GM18909 (cell line): ENCODE results near the gene ADIPOR2.

Experiments
- ATAC-seq: cut with Tn5 transposase; IDR thresholded peaks from one replicate; pipeline ENCODE4 v1.9.1; 2021; ENCODE audit warnings: mild to moderate bottlenecking; ENCODE audit not compliant: unreplicated experiment, poor library complexity

ADIPOR2 gene, protein sequence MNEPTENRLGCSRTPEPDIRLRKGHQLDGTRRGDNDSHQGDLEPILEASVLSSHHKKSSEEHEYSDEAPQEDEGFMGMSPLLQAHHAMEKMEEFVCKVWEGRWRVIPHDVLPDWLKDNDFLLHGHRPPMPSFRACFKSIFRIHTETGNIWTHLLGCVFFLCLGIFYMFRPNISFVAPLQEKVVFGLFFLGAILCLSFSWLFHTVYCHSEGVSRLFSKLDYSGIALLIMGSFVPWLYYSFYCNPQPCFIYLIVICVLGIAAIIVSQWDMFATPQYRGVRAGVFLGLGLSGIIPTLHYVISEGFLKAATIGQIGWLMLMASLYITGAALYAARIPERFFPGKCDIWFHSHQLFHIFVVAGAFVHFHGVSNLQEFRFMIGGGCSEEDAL

DNA sequence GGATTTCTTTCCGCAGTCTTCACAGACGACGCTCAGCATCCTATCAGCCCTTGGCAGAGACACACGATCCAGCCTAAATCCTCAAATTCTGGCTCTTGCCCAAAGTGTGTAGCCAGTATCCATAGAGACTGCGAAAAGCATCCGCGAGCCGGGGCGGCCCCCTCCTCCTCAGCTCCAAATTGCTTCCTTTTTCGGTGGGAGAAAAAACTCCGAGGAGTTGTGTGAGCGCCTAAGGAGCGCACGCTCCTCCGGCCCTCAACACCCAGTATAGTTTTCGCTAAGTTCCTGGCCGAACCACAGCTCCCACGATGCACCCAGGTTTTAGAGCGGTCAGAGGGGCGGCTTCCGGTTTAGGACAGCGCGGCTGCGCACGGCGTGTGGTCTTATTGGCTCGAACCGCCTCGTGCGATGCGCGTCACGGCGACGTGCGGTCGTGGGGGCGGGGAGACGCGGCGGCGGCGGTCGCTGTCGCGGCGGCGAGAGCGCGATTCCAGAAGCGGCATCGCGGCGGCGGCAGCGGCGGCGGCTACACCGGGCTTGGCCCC, at the start of gene ADIPOR2:
Gene ADIPOR2 (plus strand): TSS at position 493 of the 545 bp plus-strand sequence. CDS start 63,274 bp downstream, outside the sequence.
- ATAC-seq = peak; percentile 95

DNA sequence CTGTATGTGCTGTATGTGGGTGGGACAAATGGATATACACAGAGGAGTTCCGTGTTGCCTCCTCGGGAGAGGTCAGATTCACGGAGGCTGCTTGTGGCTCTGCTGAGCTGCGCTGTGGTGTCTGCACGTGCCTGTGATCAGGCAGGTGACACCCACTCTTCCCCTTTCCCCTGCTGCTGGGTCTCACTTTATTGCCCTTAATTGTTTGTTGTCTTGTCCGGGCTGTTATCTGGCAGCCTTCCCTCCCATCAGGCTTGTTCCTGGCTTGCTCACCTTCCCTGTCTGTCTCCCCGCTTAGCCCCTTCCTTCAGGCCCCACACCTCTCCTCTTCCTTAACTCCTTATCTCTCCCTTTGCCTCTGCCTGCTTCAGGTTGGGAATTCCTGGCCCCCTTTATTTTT, 48.4 kb upstream of the ADIPOR2 start:
- ATAC-seq = no peak

DNA sequence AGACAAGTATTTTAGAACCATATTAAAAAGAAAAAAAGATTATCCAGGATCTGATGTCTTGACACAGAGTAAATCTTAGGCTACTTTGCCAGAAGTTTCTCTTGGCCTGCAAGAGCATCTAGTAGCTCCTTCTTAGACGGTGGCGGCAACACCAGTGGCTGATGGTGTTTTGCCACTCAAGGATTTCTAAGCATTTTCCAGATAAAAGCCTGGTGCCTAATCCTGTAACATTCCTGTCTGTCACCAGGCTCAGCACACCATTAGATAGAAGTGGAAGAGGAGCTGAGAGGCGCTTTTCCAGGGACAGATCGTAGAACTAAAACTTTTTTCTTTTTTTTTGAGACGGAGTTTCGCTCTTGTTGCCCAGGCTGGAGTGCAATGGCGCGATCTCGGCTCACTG, 47.8 kb upstream of the ADIPOR2 start:
- no peak for ATAC-seq

DNA sequence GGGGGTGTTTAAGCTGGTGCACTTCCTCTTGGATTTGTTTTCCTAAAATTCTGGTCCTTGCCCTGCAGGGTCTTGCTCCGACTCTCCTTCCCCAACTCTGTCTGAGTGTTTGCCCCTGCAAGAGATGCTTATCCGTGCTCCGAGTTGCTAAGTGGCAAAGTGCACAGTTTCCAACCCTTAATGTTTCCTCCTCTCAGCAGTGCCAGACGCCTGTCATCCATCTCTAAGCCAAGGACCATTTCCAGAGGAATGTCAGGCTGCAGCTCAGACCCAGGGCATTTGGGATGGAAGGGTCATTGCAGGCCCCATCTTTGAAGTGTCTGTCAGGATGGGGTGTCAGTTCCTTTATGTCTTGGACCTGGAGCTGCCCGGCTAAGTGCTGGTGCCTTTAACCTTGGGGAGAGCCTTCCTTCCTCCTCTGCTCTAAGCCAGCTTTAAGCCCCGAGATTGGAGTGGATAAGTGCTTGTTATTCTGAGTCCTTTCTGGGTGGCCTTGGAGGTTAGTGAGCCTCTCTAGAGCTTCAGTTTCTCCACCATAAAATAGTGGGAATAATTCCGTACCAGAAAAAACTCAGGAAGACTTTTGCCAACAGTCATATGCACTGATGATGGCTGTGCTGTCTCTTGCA, 46.9 kb upstream of the ADIPOR2 start:
- no peak for ATAC-seq

DNA sequence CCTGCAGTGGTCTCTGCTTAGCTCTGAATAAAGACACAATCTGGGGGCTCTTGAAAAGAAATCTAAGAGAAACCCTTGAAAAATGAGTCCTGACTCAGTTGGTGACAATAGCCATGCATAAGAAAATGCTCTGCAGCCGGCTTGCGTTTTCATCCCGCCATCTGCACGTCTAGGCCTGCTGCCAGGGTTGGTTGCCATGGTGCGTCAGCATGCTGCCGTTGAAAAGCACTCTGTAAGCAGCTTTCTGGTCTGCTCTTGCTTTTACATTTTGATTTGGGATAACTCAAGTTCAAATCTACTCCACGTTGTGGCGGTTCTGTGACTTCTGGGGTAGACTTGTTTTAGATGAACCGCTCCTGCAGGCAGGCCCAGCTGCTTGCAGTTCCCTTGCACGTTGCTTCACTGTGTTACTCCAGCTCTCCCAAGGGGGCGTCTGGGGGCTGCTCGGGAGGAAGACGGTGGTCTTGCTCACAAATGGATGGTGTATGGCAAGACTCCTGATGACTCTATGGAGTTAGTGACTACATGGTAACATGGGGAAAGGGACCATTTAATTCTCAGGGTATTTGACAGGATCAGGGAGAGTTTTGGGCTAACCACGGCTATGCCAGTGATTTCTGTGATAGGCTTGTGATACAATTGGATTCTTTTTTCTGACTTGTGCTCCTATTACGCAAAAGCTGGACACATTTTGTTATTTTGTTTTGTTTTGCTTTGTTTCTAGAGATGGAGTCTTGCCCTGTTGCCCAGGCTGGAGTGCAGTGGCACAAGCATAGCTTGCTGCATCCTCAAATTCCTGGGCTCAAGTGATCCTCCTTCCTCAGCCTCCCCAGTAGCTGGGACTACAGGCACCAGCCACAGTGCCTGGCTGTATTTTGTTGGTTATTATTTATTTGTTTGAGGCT, 46.1 kb upstream of the ADIPOR2 start:
- ATAC-seq = no peak

DNA sequence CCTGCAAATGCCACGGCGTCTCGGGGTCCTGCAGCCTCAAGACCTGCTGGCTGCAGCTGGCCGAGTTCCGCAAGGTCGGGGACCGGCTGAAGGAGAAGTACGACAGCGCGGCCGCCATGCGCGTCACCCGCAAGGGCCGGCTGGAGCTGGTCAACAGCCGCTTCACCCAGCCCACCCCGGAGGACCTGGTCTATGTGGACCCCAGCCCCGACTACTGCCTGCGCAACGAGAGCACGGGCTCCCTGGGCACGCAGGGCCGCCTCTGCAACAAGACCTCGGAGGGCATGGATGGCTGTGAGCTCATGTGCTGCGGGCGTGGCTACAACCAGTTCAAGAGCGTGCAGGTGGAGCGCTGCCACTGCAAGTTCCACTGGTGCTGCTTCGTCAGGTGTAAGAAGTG, 45.1 kb upstream of the ADIPOR2 start:
- no peak for ATAC-seq

DNA sequence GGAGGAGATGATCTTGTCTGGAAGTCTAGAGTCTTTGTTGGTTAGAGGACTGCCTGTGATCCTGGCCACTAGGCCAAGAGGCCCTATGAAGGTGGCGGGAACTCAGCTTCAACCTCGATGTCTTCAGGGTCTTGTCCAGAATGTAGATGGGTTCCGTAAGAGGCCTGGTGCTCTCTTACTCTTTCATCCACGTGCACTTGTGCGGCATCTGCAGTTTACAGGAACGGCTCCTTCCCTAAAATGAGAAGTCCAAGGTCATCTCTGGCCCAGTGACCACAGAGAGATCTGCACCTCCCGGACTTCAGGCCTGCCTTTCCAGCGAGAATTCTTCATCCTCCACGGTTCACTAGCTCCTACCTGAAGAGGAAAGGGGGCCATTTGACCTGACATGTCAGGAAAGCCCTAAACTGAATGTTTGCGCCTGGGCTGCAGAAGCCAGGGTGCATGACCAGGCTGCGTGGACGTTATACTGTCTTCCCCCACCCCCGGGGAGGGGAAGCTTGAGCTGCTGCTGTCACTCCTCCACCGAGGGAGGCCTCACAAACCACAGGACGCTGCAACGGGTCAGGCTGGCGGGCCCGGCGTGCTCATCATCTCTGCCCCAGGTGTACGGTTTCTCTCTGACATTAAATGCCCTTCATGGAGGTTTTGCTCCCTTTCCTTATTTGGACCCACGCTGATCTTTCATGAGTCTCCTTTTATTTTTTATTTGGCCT, 44.1 kb upstream of the ADIPOR2 start:
- no peak for ATAC-seq

DNA sequence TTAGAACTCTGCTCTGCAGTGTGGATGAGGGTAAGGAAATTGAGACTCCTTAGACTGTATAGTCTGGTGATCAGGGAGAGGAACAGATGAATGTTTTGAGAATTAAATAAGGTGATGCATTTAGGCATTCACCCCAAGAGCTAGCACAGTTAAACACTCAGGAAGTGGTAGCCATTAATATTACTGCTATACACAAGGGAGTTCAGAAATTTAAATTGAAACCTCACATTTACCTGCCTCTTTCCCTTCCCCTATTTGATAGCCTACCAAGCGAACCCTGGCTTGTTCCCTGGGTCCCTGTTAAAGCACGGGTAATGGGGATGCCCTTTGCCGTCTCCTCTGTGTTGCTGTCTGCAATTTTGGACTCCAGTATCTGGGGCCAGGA, 43.6 kb upstream of the ADIPOR2 start:
- no peak for ATAC-seq

DNA sequence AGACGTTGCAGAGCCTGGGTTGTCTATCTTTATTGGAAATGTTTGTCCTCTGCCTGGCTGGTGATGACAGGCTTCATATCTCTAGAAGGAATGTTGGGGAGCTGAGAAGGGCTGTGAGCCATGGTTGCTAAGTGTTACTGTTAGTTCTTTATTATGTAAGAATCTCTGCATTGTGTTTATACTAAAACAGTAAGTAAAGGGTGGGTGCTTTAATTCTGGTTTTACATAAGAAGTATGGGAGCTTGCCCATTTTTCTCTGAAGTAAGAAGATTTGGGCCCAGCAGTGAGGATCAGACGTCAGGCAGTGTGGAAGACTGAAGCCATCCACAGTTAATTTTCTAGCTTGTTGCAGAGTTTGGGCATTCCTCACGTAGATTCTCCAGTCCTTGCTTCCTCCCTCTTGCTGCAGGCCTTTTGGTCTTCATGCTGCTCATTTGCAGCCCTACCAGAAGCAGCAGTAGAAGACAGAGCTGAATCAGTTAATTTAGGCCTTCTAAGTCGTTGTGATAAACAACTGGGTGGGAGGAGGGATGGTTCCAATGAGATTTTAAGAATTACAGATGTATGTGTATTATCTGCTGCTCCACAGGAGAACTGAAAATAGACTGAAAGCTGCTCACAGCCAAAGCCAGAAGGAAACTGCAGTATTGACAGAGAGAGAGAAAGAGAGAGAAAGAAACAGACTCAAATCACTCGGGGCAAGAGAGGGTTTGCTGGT, 40.5 kb upstream of the ADIPOR2 start:
- no peak for ATAC-seq

DNA sequence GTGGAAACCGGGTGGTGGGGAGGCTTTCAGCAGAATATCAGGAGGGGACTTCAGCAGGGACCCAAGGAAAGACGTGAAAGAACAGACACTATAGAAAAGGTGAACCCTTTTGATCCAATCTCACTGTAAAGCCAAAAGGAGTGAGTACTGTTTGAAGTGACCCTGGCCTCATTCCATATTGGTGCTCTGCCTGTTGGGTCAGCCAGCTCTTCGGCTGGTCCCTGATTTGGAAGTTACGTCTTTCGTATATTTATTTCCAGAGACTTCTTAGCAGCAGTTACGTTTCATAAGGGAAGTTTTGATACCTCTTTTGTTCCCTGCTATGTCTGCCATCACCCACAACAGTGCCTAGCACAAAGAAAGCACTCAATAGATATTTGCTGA, 39.9 kb upstream of the ADIPOR2 start:
- ATAC-seq = no peak

DNA sequence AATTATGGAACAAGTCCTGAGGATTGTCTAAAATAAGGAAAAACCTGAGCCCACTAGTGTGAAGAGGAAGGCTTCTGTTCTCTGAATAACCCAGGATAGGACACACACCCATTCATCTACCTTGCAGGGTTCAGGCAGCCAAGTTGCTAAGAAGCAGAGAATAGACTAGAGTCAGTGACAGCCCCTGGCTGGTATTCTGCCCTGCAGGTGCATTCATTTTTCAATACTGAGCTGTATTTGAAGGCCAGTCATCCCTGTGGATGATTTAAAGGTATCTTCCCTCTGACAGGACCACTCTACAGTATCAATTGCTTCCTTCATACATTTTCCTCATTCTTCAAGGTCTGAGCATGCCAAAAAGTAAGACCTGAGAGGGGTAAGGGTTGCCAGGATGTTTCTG, 38.9 kb upstream of the ADIPOR2 start:
- no peak for ATAC-seq

DNA sequence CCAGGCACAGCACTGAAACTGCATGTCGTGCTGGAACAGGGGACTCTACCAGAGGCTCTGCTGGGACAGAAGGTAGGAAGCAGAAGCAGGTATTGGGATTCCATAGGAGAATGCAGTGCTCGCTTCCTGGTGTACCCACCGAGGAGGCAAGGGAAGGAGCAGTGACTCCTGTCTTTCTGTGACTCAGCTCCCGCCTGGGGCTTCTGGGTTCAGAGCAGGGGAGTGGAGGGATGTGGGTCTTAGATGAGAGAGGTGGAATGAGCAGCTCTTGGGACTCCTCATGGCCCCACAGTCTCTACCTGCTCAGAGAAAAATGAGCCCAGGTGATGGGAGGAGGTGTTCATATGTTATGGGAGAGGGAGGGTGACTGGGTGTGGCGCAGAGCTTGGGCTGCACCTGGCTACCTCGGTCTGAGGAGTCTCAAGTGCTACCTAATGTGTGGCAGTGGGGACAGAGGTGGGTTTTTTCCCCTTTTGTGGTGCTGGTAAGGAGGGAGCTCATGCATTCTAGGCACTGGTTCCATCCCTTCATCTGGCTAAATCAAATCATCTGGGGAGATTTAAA, 35.6 kb upstream of the ADIPOR2 start:
- ATAC-seq = no peak

DNA sequence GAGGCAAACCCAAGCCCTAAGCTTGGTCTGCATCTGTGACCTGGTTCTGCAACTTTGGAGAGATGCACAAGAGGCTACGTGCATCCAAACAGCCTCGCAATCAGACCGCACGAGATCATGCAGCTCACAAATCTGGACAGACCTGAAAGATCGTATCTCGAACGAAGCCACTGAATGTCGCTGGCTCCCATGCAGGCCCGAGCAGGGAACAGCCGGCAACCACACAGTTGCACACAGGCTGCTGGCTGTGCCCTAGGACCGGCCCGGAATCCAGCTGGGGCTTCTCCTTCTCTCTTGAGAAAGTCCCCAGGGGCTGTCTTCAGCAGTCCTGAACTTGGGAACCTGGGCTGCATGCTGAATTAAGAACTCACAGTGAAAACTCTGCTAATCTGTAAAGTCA, 34.0 kb upstream of the ADIPOR2 start:
- ATAC-seq = no peak

DNA sequence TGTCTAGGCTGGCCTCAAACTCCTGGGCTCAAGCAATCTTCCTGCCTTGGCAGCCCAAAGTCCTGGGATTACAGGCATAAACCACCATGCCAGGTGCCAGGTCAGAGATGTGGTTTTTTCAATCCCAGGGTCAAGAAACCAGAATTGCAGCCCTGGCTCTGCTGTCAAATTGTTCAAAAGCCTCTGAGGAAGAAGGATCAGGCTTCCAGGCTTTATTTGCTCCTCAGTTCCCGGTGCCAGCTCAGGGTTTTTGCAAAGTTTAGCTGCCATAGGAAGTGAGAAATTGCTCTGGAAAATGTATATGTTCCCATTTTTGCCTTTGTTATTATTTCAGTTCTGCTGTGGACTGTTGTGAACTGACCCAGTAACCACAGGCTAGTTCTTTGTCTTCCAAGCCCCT, 33.2 kb upstream of the ADIPOR2 start:
- no peak for ATAC-seq

DNA sequence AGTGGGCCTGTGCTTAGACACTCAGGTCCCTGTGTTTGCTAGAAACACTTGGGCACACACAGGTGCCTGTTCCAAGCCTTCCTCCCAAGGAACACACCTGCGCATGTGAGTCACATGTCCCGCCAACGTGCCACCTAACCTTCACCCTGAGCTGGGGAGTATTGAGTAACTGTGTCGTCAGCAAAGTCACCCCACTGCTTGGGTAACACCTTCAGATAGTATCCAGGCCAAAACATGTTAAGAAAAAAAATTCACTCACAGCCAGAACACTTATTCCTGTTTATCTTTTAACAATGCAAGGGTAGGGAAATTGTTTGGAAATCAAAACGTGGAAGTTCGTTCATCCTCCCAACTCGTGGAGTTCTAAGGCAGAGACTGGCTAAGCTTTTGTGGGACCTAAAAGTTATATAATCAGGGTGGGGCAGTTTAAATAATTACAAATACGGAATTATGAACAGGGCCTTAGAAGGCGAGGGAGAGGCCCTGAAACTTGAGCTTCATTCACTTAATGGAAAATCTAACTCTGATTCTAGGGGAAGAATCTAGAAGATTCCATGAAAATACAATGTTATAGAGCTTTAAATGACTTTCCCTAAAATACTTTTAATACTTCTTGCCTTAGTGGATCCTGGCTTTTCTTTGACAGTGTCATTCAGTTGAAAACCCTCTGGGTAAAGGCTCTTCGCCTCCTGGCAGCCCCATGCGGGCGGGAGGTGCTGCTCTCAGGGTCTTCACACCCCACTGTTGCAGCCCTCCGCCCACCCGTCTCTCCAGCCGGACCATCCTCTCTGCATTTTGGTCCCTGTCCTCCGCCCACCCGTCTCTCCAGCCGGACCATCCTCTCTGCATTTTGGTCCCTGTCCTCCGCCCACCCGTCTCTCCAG, 30.3 kb upstream of the ADIPOR2 start:
- no peak for ATAC-seq

DNA sequence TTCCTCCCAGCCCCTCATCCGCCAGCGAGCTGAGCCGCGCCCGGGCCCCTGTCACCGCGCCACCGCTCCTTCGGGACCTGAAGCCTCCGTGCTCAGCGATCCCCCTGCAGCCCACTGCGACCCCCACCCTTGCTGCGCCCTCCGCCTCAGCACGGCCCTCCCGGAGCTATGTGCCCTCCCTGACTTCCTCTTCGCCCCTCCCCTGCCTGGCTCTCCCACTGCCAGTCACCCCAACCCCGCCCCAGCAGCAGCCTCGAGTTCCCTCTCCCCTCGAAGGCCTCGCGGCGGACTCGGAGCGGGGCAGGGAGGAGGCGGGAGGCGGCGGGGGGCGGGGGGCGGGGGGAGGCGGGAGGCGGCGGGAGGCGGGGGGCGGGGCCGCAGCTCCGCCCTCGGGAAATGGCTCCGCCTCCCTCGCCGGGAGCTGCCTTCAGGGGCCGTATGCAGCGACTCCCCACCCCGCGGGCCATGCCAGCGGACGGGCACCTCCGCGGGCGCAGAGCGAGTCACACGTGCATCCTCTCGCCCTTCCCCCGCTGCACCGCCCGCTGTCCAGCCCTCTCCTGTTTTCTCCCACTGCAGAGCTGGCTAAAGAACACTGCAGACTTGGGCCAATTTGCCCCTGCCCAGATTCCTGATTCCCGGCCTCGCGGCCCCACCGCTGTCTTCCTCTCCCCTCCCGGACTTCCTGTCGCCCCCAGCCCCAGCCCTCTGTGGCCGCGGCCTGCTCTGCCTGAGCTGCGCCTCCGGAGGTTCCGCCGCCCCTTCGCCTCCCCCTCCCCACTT, 29.1 kb upstream of the ADIPOR2 start:
- ATAC-seq = peak; percentile 70

DNA sequence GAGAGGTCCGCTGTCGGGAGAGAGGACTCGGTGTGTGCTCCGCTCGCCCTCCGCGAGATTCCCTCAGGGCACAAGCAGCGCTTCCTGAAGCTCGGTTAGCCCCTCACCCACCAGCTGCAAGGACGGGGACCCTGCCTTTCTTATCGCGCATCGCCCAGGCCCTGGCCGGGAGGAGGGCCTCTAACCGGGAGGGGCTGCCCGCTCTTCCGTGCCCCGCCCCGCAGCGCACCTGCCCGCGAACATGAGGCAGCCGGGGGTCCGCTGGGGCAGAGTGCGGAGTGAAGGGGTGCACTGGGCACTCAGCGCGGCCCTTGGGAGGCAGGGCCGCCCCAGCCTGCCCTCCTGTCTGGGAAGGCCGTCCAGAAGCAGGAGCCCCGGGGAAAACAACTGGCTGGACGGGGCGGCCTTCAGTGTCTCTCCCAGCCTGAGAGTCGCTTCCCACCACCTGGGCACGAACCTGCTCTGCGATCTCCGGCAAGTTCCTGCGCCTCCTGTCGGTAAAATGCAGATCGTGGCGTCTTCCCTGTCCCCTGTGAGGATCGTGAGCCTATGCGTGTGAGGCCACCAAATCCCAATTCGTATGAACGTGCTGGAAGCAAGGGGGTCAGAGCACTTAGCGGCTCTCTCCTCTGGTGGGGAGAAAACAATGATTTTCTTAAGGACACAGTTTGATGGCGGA, 28.0 kb upstream of the ADIPOR2 start:
- ATAC-seq = no peak
